H1 (cell line): ENCODE results near the gene VRK3.

Experiments
- FOSL1 ChIP-seq: IDR thresholded peaks from 2 replicates; pipeline ENCODE4 v1.6.1; 2011; ENCODE audit warnings: mild to moderate bottlenecking, low read depth, low read length, moderate library complexity; ENCODE audit not compliant: insufficient read depth
- SIN3A ChIP-seq, 2 experiments: IDR thresholded peaks in 1 of 2; conservative IDR thresholded peaks in 1 of 2; 2 replicates each; pipeline ENCODE4 v1.6.1; 2011 to 2012; ENCODE audit warnings: low read length in 2 of 2, improper control_type of control experiment in 1 of 2, low read depth in 1 of 2, mild to moderate bottlenecking in 1 of 2

- no peak for TF ChIP-seq FOSL1
- TF ChIP-seq SIN3A (conservative IDR thresholded peaks at IDR 0.05 in 1 of 2, IDR thresholded peaks at IDR 0.05 in 1 of 2; ENCODE audit: low read depth in 1 of 2, low read length in 2 of 2): no peak
Measured at GRCh38 chr19:49984491-49984890, 40.7 kb downstream of the VRK3 start.
